ENCODE measurements around the gene CRTC1.

The CRTC1 gene

GRCh38 chr19:18749362-18750231, 66.1 kb downstream of the CRTC1 start:
- no peak for DNase-seq

- DNase-seq = no peak
Observed at GRCh38 chr19:18750295-18750970, 67.0 kb downstream of the CRTC1 start.

- no peak for DNase-seq
Observed at GRCh38 chr19:18751571-18751970, 68.1 kb downstream of the CRTC1 start.

GRCh38 chr19:18754501-18754900, 71.0 kb downstream of the CRTC1 start:
- no peak for DNase-seq

GRCh38 chr19:18756896-18757295, 73.4 kb downstream of the CRTC1 start:
- no peak for DNase-seq

GRCh38 chr19:18759304-18759994, 76.0 kb downstream of the CRTC1 start:
- DNase-seq = no peak

- DNase-seq = no peak
Observed at GRCh38 chr19:18759995-18760426, 76.5 kb downstream of the CRTC1 start.

- no peak for DNase-seq
Observed at GRCh38 chr19:18760440-18761383, 77.2 kb downstream of the CRTC1 start.

- DNase-seq = no peak
Observed at GRCh38 chr19:18761531-18762110, 78.1 kb downstream of the CRTC1 start.

GRCh38 chr19:18762125-18763023, 78.9 kb downstream of the CRTC1 start:
- DNase-seq = no peak

- DNase-seq = no peak
Observed at GRCh38 chr19:18763674-18764590, 80.5 kb downstream of the CRTC1 start.

- DNase-seq = no peak
Observed at GRCh38 chr19:18764591-18765051, 81.1 kb downstream of the CRTC1 start.

- DNase-seq = no peak
Observed at GRCh38 chr19:18765224-18765623, 81.7 kb downstream of the CRTC1 start.

GRCh38 chr19:18768046-18768771, 84.7 kb downstream of the CRTC1 start:
- DNase-seq = no peak

GRCh38 chr19:18768997-18769891, 85.8 kb downstream of the CRTC1 start:
- DNase-seq = no peak

GRCh38 chr19:18769989-18770528, 86.6 kb downstream of the CRTC1 start:
- DNase-seq = no peak

- no peak for DNase-seq
Observed at GRCh38 chr19:18770663-18771327, 87.3 kb downstream of the CRTC1 start.
